GM18520 (cell line): ENCODE results near the gene TMSB4X.

Source experiments
- ATAC-seq: cut with Tn5 transposase; IDR thresholded peaks from one replicate; pipeline ENCODE4 v1.9.1; 2021; ENCODE audit not compliant: unreplicated experiment

Gene TMSB4X

GRCh38 chrX:13022926-13023325, 48.0 kb downstream of the TMSB4X start:
- no peak for ATAC-seq

DNA sequence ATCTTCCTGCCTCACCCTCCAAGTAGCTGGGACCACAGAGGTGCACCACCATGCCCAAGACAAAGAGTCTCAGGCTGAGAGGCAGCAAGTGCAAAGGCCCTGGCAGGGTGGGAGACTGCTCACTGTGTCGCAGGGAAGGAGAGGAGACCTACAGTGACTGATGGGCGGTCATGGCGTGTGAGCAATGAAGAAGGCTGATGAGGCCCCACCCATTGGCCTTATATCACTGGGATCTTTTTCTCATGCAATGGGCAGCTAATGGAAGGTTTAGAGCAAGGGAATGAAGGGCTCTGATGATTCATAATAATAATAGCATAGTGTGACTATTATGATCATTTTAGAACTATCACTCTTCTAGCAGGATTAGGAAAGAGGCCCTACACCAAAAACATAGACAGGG, 48.7 kb downstream of the TMSB4X start:
- ATAC-seq, result no peak

GRCh38 chrX:13023979-13024378, 49.1 kb downstream of the TMSB4X start:
- no peak for ATAC-seq

DNA sequence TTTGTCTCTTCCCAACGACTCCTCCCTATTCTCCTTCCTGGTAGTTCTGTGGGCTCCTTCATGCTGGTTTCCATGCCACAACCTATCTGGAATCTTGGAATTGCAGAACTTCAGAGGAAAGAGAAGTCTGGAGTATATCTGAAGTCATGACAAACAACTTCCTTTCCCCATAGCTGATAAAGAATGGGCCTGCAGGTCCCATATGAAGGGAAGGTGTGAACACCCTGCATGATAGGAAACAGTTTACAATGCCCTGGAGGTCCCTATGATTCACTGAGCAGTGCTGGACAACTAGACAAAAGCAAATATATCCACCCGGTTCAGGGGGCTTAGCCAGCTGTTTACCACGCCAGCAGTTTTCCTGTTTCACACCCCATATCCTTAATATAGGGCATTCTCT, 50.1 kb downstream of the TMSB4X start:
- ATAC-seq, result no peak
